Neural progenitor cell (in vitro differentiated cells): ENCODE data around the gene PDE3A.

Source experiments
- EZH2phosphoT487 ChIP-seq: fragments of 200-600 bp; sonication (generic); IDR thresholded peaks from 2 replicates; pipeline ENCODE4 v1.6.1; 2017; ENCODE audit warnings: antibody characterized with exemption
- TF ChIP-seq, protein P1 (sequence below): fragments of 200-600 bp; sonication (generic); IDR thresholded peaks from 2 replicates; pipeline ENCODE4 v1.5.1; 2017; ENCODE audit warnings: antibody characterized with exemption, mild to moderate bottlenecking

DNA sequence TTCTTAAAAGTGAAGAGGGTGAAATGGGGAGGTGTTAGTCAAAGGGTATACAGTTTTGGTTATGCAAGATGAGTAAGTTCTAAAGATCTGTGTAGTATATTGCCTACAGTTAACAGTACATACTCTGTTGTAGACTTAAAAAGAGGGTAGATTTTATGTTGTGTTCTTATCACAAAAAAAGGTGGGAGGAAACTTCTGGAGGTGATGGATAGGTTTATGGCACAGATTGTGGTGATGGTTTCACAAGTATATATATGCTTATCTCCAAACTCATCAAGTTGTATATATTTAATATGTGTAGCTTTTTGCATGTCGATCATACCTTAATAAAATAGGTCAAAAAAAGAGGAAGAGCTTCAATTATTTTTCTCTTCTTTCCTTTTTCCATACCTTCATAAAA is 64.0 kb downstream of the PDE3A start:
- no peak for TF ChIP-seq EZH2phosphoT487
- TF ChIP-seq, protein P1, sequence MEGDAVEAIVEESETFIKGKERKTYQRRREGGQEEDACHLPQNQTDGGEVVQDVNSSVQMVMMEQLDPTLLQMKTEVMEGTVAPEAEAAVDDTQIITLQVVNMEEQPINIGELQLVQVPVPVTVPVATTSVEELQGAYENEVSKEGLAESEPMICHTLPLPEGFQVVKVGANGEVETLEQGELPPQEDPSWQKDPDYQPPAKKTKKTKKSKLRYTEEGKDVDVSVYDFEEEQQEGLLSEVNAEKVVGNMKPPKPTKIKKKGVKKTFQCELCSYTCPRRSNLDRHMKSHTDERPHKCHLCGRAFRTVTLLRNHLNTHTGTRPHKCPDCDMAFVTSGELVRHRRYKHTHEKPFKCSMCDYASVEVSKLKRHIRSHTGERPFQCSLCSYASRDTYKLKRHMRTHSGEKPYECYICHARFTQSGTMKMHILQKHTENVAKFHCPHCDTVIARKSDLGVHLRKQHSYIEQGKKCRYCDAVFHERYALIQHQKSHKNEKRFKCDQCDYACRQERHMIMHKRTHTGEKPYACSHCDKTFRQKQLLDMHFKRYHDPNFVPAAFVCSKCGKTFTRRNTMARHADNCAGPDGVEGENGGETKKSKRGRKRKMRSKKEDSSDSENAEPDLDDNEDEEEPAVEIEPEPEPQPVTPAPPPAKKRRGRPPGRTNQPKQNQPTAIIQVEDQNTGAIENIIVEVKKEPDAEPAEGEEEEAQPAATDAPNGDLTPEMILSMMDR = no peak
